ENCODE results near the gene HELZ. TPM values are rescaled to one million over a fixed set of nuclear protein-coding genes. Genes with fewer than 3 reads are reported as not detected.

The HELZ gene
- total and polyA plus RNA-seq, 2 donors (not counting 1 experiment from before 2014, with no cell fraction given): 18.9 to 28.1 TPM

DNA sequence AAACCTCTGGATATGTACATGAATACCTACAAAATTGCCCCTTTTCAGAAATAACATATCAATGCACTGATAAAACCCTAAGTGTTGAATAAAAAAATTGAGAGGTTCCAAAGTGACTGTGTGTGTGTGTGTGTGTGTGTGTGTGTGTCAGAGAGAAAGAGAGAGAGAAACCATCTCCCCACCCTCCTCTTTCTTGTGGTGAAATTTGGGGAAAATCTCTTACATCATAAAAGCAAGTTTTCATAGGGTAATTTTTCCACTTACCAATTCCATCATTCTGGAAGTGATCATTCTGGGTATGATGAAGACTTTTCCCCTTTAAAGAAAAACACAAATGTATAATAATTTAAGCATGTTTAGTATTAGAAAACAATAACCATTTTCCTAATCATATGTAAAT is 121.3 kb downstream of the HELZ start:
- H3K4me2 ChIP-seq (ENCODE audit: extremely low read depth, insufficient read depth, low read length): no peak overlapping the region
- no peaks in the 10 kb centered on the region for H3K79me2 ChIP-seq (ENCODE audit: control insufficient read depth, insufficient read depth, low read length)
- H2AFZ ChIP-seq (ENCODE audit: low read length): no peak overlapping the region
- H3K9me3 ChIP-seq (ENCODE audit: control insufficient read depth, insufficient read depth, low read depth, low read length): no peaks in the 10 kb centered on the region
- no peak overlapping the region for H3K4me3 ChIP-seq (replicated peaks in 1 of 4; ENCODE audit: control extremely low read depth in 1 of 4, insufficient read depth in 1 of 4, low read depth in 3 of 4, low read length in 4 of 4)
- H3K27ac ChIP-seq (ENCODE audit: insufficient read depth, low read length): no peak overlapping the region
- no peak overlapping the region for H3K9ac ChIP-seq (ENCODE audit: insufficient read depth, low read length)
- DNase-seq (ENCODE audit: low read depth in 2 of 2): no peak
- no peaks in the 10 kb centered on the region for H3K27me3 ChIP-seq (ENCODE audit: control insufficient read depth, insufficient read depth, low read length)
- peaks cover 5% of the 10 kb centered on the region for H3K36me3 ChIP-seq (ENCODE audit: control insufficient read depth, insufficient read depth, low read length)
- no peak for TF ChIP-seq EZH2 (IDR thresholded peaks at IDR 0.05; ENCODE audit: low read length, missing control alignments)
- TF ChIP-seq, protein P1, sequence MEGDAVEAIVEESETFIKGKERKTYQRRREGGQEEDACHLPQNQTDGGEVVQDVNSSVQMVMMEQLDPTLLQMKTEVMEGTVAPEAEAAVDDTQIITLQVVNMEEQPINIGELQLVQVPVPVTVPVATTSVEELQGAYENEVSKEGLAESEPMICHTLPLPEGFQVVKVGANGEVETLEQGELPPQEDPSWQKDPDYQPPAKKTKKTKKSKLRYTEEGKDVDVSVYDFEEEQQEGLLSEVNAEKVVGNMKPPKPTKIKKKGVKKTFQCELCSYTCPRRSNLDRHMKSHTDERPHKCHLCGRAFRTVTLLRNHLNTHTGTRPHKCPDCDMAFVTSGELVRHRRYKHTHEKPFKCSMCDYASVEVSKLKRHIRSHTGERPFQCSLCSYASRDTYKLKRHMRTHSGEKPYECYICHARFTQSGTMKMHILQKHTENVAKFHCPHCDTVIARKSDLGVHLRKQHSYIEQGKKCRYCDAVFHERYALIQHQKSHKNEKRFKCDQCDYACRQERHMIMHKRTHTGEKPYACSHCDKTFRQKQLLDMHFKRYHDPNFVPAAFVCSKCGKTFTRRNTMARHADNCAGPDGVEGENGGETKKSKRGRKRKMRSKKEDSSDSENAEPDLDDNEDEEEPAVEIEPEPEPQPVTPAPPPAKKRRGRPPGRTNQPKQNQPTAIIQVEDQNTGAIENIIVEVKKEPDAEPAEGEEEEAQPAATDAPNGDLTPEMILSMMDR (conservative IDR thresholded peaks at IDR 0.05 in 1 of 2, IDR thresholded peaks at IDR 0.05 in 1 of 2; ENCODE audit: low read depth in 1 of 2, low read length in 2 of 2): no peak
- H4K20me1 ChIP-seq (ENCODE audit: control insufficient read depth, extremely low read depth, insufficient read depth, low read length): no peaks in the 10 kb centered on the region
- H3K4me1 ChIP-seq (ENCODE audit: control insufficient read depth, extremely low read depth, insufficient read depth, low read length): no peaks in the 10 kb centered on the region

DNA sequence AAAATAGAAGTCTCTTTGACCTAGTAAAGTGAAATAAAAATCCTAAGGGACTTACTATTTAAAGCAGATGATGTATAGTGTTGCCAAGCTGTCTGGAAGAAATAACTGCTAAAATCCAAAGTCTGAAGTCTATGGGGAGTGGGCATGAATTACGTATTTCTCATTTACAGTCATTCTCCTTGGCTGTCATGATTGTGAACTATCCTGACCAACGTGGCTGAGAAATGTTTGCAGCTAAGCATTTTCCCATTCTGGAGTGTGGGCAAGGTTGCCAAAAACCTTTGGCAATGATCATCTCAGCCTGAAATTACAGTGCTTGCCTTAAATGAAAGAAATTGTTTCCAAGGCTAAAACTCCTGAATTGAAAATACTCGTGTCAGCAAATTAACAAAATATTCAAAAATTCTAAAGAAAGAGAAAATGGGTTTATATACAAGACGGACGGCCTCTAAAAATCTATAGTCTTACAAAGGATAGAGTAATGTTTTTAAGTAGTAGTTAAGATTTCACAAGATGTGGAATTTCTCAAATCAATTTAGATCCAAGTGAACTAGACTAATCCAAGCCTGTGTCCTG is 123.6 kb downstream of the HELZ start:
- DNase-seq (ENCODE audit: low read depth in 2 of 2): peak in 1 of 2 donors; percentile 49
- H3K4me1 ChIP-seq (ENCODE audit: control insufficient read depth, extremely low read depth, insufficient read depth, low read length): no peaks in the 10 kb centered on the region
- no peak overlapping the region for H3K27ac ChIP-seq (ENCODE audit: insufficient read depth, low read length)
- H2AFZ ChIP-seq (ENCODE audit: low read length): no peak overlapping the region
- H3K9ac ChIP-seq (ENCODE audit: insufficient read depth, low read length): no peak overlapping the region
- H4K20me1 ChIP-seq (ENCODE audit: control insufficient read depth, extremely low read depth, insufficient read depth, low read length): no peaks in the 10 kb centered on the region
- no peaks in the 10 kb centered on the region for H3K27me3 ChIP-seq (ENCODE audit: control insufficient read depth, insufficient read depth, low read length)
- peaks cover 2% of the 10 kb centered on the region for H3K36me3 ChIP-seq (ENCODE audit: control insufficient read depth, insufficient read depth, low read length)
- no peaks in the 10 kb centered on the region for H3K9me3 ChIP-seq (ENCODE audit: control insufficient read depth, insufficient read depth, low read depth, low read length)
- no peak for TF ChIP-seq EZH2 (IDR thresholded peaks at IDR 0.05; ENCODE audit: low read length, missing control alignments)
- TF ChIP-seq, protein P1 (conservative IDR thresholded peaks at IDR 0.05 in 1 of 2, IDR thresholded peaks at IDR 0.05 in 1 of 2; ENCODE audit: low read depth in 1 of 2, low read length in 2 of 2): no peak
- H3K4me3 ChIP-seq (replicated peaks in 1 of 4; ENCODE audit: control extremely low read depth in 1 of 4, insufficient read depth in 1 of 4, low read depth in 3 of 4, low read length in 4 of 4): no peak overlapping the region
- H3K4me2 ChIP-seq (ENCODE audit: extremely low read depth, insufficient read depth, low read length): no peak overlapping the region
- no peaks in the 10 kb centered on the region for H3K79me2 ChIP-seq (ENCODE audit: control insufficient read depth, insufficient read depth, low read length)

DNA sequence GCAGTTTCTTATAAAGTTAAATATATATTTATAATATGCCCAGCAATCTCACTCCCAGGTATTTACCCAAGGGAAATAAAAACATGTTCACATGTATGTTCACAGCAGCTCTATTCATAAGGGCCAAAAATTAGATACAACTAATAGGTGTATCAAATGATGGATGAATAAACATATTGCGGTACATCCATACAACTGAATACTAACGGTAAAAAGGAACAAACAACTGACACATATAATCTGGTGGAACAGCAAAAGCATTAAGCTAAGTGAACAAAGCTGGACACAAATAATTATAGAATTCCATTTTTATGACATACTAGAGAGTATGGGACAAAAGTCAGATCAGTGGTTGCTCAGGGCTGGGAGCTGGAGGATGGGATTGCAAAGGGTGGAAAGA is 125.9 kb downstream of the HELZ start:
- Histone ChIP-seq H3K36me3 (ENCODE audit: control insufficient read depth, insufficient read depth, low read length) (peaks cover 2% of the 10 kb centered on the region), H2AFZ (ENCODE audit: low read length) (no peak overlapping the region)

More for the DNA sequence above, 125.9 kb downstream of the HELZ start:
- no peak for DNase-seq (ENCODE audit: low read depth in 2 of 2)
- no peak for TF ChIP-seq EZH2 (IDR thresholded peaks at IDR 0.05; ENCODE audit: low read length, missing control alignments)
- TF ChIP-seq, protein P1 (conservative IDR thresholded peaks at IDR 0.05 in 1 of 2, IDR thresholded peaks at IDR 0.05 in 1 of 2; ENCODE audit: low read depth in 1 of 2, low read length in 2 of 2): no peak
- H4K20me1 ChIP-seq (ENCODE audit: control insufficient read depth, extremely low read depth, insufficient read depth, low read length): no peaks in the 10 kb centered on the region
- H3K4me1 ChIP-seq (ENCODE audit: control insufficient read depth, extremely low read depth, insufficient read depth, low read length): no peaks in the 10 kb centered on the region
- no peak overlapping the region for H3K4me3 ChIP-seq (replicated peaks in 1 of 4; ENCODE audit: control extremely low read depth in 1 of 4, insufficient read depth in 1 of 4, low read depth in 3 of 4, low read length in 4 of 4)
- H3K9me3 ChIP-seq (ENCODE audit: control insufficient read depth, insufficient read depth, low read depth, low read length): no peaks in the 10 kb centered on the region
- no peak overlapping the region for H3K4me2 ChIP-seq (ENCODE audit: extremely low read depth, insufficient read depth, low read length)
- no peak overlapping the region for H3K27ac ChIP-seq (ENCODE audit: insufficient read depth, low read length)
- no peaks in the 10 kb centered on the region for H3K79me2 ChIP-seq (ENCODE audit: control insufficient read depth, insufficient read depth, low read length)
- no peaks in the 10 kb centered on the region for H3K27me3 ChIP-seq (ENCODE audit: control insufficient read depth, insufficient read depth, low read length)
- no peak overlapping the region for H3K9ac ChIP-seq (ENCODE audit: insufficient read depth, low read length)

All from fibroblast of lung (primary cell).